IMR-90 (cell line): ENCODE data around the gene DTD1. TPM values are rescaled to one million over a fixed set of nuclear protein-coding genes. Genes with fewer than 3 reads are reported as not detected.

Source experiments
- ATAC-seq: fragments of 200-7000 bp; cut with Tn5 transposase; 2 replicates; pipeline ENCODE4 v1.9.1; 2020; ENCODE audit warnings: low read depth, mild to moderate bottlenecking, moderate library complexity
- BruUV-seq: library from RNA; stranded (reverse); fragments of 400-500 nt; replicated peaks from 2 replicates; lab custom pipeline; 2021; lab: Mats Ljungman, UMichigan
- CTCF ChIA-PET: fragments of 300-600 bp; formaldehyde crosslinking; extraction: SDS; loops from one replicate; lab custom pipeline; 2021; ENCODE audit warnings: antibody characterized with exemption; lab: Yijun Ruan, JAX
- POLR2A ChIA-PET: fragments of 300-600 bp; sonication (Branson Sonifier 250); formaldehyde crosslinking; loops from one replicate; lab custom pipeline; 2022; ENCODE audit warnings: antibody characterized with exemption; ENCODE audit not compliant: unreplicated experiment; lab: Charles Lee
- DNase-seq: peaks from one replicate; pipeline ENCODE4 v3.0.0; 2013
- H2AFZ ChIP-seq: replicated peaks from 2 replicates; pipeline ENCODE3; 2013; ENCODE audit warnings: low read length, mild to moderate bottlenecking; ENCODE audit not compliant: poor library complexity
- H2AK5ac ChIP-seq: 2 replicates; pipeline ENCODE4 v1.6.1; 2013; ENCODE audit warnings: low read depth, low read length, inconsistent platforms
- H2AK9ac ChIP-seq: replicated peaks from 2 replicates; pipeline ENCODE3; 2013; ENCODE audit warnings: mild to moderate bottlenecking, low read depth, low read length, moderate library complexity; ENCODE audit not compliant: poor library complexity
- H2BK120ac ChIP-seq: 2 replicates; pipeline ENCODE4 v1.6.1; 2013; ENCODE audit warnings: low read depth, low read length, inconsistent platforms
- H2BK15ac ChIP-seq: 3 replicates; pipeline ENCODE4 v1.6.1; 2013; ENCODE audit warnings: low read depth, low read length, inconsistent platforms
- H2BK20ac ChIP-seq: 2 replicates; pipeline ENCODE4 v1.6.1; 2013; ENCODE audit warnings: low read depth, mild to moderate bottlenecking, inconsistent platforms, low read length, moderate library complexity
- H2BK5ac ChIP-seq: 2 replicates; pipeline ENCODE4 v1.6.1; 2013; ENCODE audit warnings: mild to moderate bottlenecking, low read depth, low read length, inconsistent platforms; ENCODE audit not compliant: poor library complexity, severe bottlenecking
- H3K14ac ChIP-seq: replicated peaks from 2 replicates; pipeline ENCODE4 v1.6.1; 2013; ENCODE audit warnings: low read depth, low read length, inconsistent platforms
- H3K18ac ChIP-seq: 2 replicates; pipeline ENCODE4 v1.6.1; 2013; ENCODE audit warnings: low read depth, low read length, control low read depth
- H3K23ac ChIP-seq: 2 replicates; pipeline ENCODE4 v1.6.1; 2013; ENCODE audit warnings: low read depth, low read length, inconsistent platforms
- H3K27ac ChIP-seq: 2 replicates; pipeline ENCODE4 v1.5.1; 2013; ENCODE audit warnings: mild to moderate bottlenecking, control low read depth, low read length; ENCODE audit not compliant: insufficient read depth
- H3K27me3 ChIP-seq: 2 replicates; pipeline ENCODE4 v1.6.1; 2013; ENCODE audit warnings: low read length; ENCODE audit not compliant: control insufficient read depth, insufficient read depth
- H3K36me3 ChIP-seq: 2 replicates; pipeline ENCODE4 v1.6.1; 2013; ENCODE audit warnings: low read length, mixed read lengths; ENCODE audit not compliant: control insufficient read depth, insufficient read depth
- H3K4ac ChIP-seq: 2 replicates; pipeline ENCODE4 v1.6.1; 2013; ENCODE audit warnings: low read depth, low read length, inconsistent platforms
- H3K4me1 ChIP-seq: 2 replicates; pipeline ENCODE4 v1.6.1; 2013; ENCODE audit warnings: low read length, mixed read lengths; ENCODE audit not compliant: control insufficient read depth, insufficient read depth
- H3K4me2 ChIP-seq: 2 replicates; pipeline ENCODE4 v1.6.1; 2013; ENCODE audit warnings: low read depth, mild to moderate bottlenecking, control low read depth, low read length, moderate library complexity
- H3K4me3 ChIP-seq: 2 replicates; pipeline ENCODE4 v1.5.1; 2013; ENCODE audit warnings: low read depth, mild to moderate bottlenecking, control low read depth, low read length, moderate library complexity; ENCODE audit not compliant: insufficient read depth
- H3K56ac ChIP-seq: 2 replicates; pipeline ENCODE4 v1.6.1; 2013; ENCODE audit warnings: low read length, inconsistent platforms; ENCODE audit not compliant: insufficient read depth; ENCODE audit errors: extremely low read depth
- H3K79me1 ChIP-seq, 2 experiments: 2 replicates each; pipeline ENCODE4 v1.6.1; 2013; ENCODE audit warnings: low read length in 2 of 2, inconsistent platforms in 1 of 2, low read depth in 1 of 2
- H3K9ac ChIP-seq: 2 replicates; pipeline ENCODE4 v1.6.1; 2013; ENCODE audit warnings: low read depth, low read length, control low read depth
- H3K9me1 ChIP-seq: 2 replicates; pipeline ENCODE4 v1.6.1; 2013; ENCODE audit warnings: low read length, inconsistent platforms; ENCODE audit not compliant: insufficient read depth
- H3K9me3 ChIP-seq: 2 replicates; pipeline ENCODE4 v1.6.1; 2013; ENCODE audit warnings: low read length; ENCODE audit not compliant: control insufficient read depth, insufficient read depth
- H4K20me1 ChIP-seq: 2 replicates; pipeline ENCODE4 v1.6.1; 2013; ENCODE audit warnings: low read length, inconsistent platforms; ENCODE audit not compliant: insufficient read depth
- H4K5ac ChIP-seq: 2 replicates; pipeline ENCODE4 v1.6.1; 2013; ENCODE audit warnings: mild to moderate bottlenecking, low read depth, low read length, control low read depth
- H4K8ac ChIP-seq, 2 experiments: 2 replicates each; pipeline ENCODE4 v1.6.1; 2013; ENCODE audit warnings: low read depth in 2 of 2, low read length in 2 of 2, control low read depth in 1 of 2, inconsistent platforms in 1 of 2
- H4K91ac ChIP-seq: 2 replicates; pipeline ENCODE4 v1.6.1; 2013; ENCODE audit warnings: low read depth, low read length, inconsistent platforms; ENCODE audit not compliant: insufficient read depth
- BHLHE40 ChIP-seq: fragments of 150-350 bp; IDR thresholded peaks from 2 replicates; pipeline ENCODE4 v1.6.1; 2016; ENCODE audit warnings: mild to moderate bottlenecking, low read depth, low read length
- CHD1 ChIP-seq: IDR thresholded peaks from 2 replicates; pipeline ENCODE4 v1.6.1; 2012; ENCODE audit warnings: low read depth, low read length, improper control_type of control experiment
- FOS ChIP-seq: fragments of 150-350 bp; IDR thresholded peaks from 2 replicates; pipeline ENCODE4 v1.6.1; 2016; ENCODE audit warnings: low read depth, low read length
- MAFK ChIP-seq: IDR thresholded peaks from 2 replicates; pipeline ENCODE4 v1.6.1; 2012; ENCODE audit warnings: low read depth, low read length, improper control_type of control experiment
- MAZ ChIP-seq: IDR thresholded peaks from 2 replicates; pipeline ENCODE4 v1.6.1; 2012; ENCODE audit warnings: low read depth, mild to moderate bottlenecking, low read length, improper control_type of control experiment, moderate library complexity, borderline replicate concordance
- MXI1 ChIP-seq: IDR thresholded peaks from 2 replicates; pipeline ENCODE4 v1.6.1; 2012; ENCODE audit warnings: low read depth, mild to moderate bottlenecking, low read length, moderate library complexity, borderline replicate concordance
- NFE2L2 ChIP-seq: fragments of 150-350 bp; IDR thresholded peaks from 2 replicates; pipeline ENCODE4 v1.6.1; 2016; ENCODE audit warnings: low read depth, mild to moderate bottlenecking, low read length
- POLR2A ChIP-seq: IDR thresholded peaks from 2 replicates; pipeline ENCODE4 v1.6.1; 2012; ENCODE audit warnings: mild to moderate bottlenecking, low read depth, low read length
- RAD21 ChIP-seq: IDR thresholded peaks from 2 replicates; pipeline ENCODE4 v1.6.1; 2012; ENCODE audit warnings: low read length, improper control_type of control experiment
- RFX5 ChIP-seq: IDR thresholded peaks from 2 replicates; pipeline ENCODE4 v1.8.0; 2012; ENCODE audit warnings: low read depth, mild to moderate bottlenecking, low read length, moderate library complexity
- WGBS, 2 experiments: methylation state at CpG; one replicate each; pipeline versions ENCODE4 v1.1.5 to v1.1.7; 2013; ENCODE audit warnings: missing lambda C conversion rate in 2 of 2; ENCODE audit not compliant: insufficient read length in 1 of 2; ENCODE audit errors: extremely low coverage in 2 of 2; 5-methylcytosine and 5-hydroxymethylcytosine counted together
- dilution Hi-C: fragments of 300-500 bp; cut with HindIII; formaldehyde crosslinking; loops from one replicate; pipeline ENCODE4 v1.14.3; 2018; ENCODE audit warnings: low sequenced_read_pairs; ENCODE audit not compliant: unreplicated experiment
- in situ Hi-C: fragments of 300-500 bp; cut with MboI; formaldehyde crosslinking; loops from 3 replicates; pipeline ENCODE4 v1.14.3; 2019; ENCODE audit warnings: low sequenced_read_pairs, inconsistent platforms, mixed read lengths
- intact Hi-C: fragments of 100-400 bp; cut with micrococcal nuclease; formaldehyde crosslinking; loops from 2 replicates; pipeline ENCODE4 v1.10.0; 2022
- polyA plus RNA-seq, 3 experiments: library from polyadenylated mRNA; depleted of rRNA; stranded (reverse); fragments of >200 nt; gene quantifications; 2 replicates each; pipeline ENCODE4 v1.2.3, GENCODE V29; 2012; ENCODE audit warnings: low replicate concordance in 1 of 3
- total RNA-seq: library from RNA; depleted of rRNA; stranded (reverse); fragments of >200 nt; gene quantifications from 2 replicates; pipeline ENCODE4 v1.2.3, GENCODE V29; 2012
- TF ChIP-seq, protein P1 (sequence below): fragments of 150-350 bp; IDR thresholded peaks from 2 replicates; pipeline ENCODE4 v1.6.1; 2017; ENCODE audit warnings: mild to moderate bottlenecking, antibody characterized with exemption, low read length, low read depth
- TF ChIP-seq, protein P2 (sequence below): fragments of 150-350 bp; IDR thresholded peaks from 2 replicates; pipeline ENCODE4 v1.6.1; 2016; ENCODE audit warnings: low read depth, mild to moderate bottlenecking, low read length, moderate library complexity, borderline replicate concordance
- TF ChIP-seq, protein P3 (sequence below): conservative IDR thresholded peaks from 2 replicates; pipeline ENCODE4 v1.5.1; 2012; ENCODE audit warnings: mild to moderate bottlenecking, low read depth, low read length, improper control_type of control experiment

The DTD1 gene
- total and polyA plus RNA-seq, 2 of the 4 experiments (the other 2 are of a cell fraction): 73.1 to 101 TPM

DNA sequence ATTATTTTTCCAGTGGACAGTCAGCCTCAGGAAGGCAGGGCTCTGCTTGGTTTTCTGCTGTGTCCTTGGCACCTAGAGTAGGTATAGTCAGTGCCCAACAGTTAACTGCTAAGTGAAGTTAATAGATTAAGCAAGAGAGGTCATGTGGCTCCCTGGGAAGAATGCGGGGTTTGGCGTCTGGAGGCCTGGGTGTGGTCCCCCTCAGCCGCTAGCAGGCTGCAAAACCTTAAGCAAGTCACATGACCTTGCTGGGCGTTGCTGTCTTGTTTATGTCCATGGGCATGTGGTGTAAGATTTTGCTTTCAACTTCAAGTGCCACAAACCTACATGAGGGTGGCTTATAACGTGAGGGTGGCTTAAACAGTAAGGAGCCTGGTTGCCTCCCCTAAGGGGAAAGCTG lies 150.2 kb downstream of the DTD1 start:
- Histone ChIP-seq H3K14ac (no peak overlapping the region), H3K4ac (no peak overlapping the region), H3K79me1 (peaks cover 8 to 17% of the 10 kb centered on the region in 2 experiments; a peak in 2 of 4 replicates), H3K27me3 (no peaks in the 10 kb centered on the region), H3K23ac (no peak overlapping the region), H3K9me1 (peaks cover 5% of the 10 kb centered on the region), H3K4me1 (peaks cover 8% of the 10 kb centered on the region), H3K56ac (no peak overlapping the region), H3K4me2 (no peak overlapping the region), H4K5ac (no peak overlapping the region), H2BK20ac (no peak overlapping the region), H2AK9ac (no peak overlapping the region), H4K91ac (no peak overlapping the region), H3K9ac (no peak overlapping the region), H3K4me3 (no peak overlapping the region), H2BK120ac (no peak overlapping the region), H4K20me1 (no peaks in the 10 kb centered on the region), H2AFZ (no peak overlapping the region), H3K9me3 (no peaks in the 10 kb centered on the region), H3K18ac (no peak overlapping the region; the same call in 1 of the 2 replicates), H2BK15ac (no peak overlapping the region), H3K27ac (no peak overlapping the region), H4K8ac (no peak overlapping the region), H2AK5ac (no peak overlapping the region), H2BK5ac (no peak overlapping the region), H3K36me3 (no peaks in the 10 kb centered on the region; the same call in 1 of the 2 replicates)
- ChIA-PET CTCF (no interaction called here), POLR2A (no interaction called here)
- 60% methylated on average over 1 of the region's 5 CpGs; no CpG with 5 or more reads in 1 of the 2 experiments for WGBS, 2 experiments
- in situ Hi-C loops: no loop called here
- ATAC-seq (no peak), DNase-seq (no peak)
- intact Hi-C loops: no loop called here
- no peak for TF ChIP-seq CHD1
- TF ChIP-seq FOS: no peak
- no peak for TF ChIP-seq MAZ
- TF ChIP-seq POLR2A: no peak
- TF ChIP-seq, protein P1, sequence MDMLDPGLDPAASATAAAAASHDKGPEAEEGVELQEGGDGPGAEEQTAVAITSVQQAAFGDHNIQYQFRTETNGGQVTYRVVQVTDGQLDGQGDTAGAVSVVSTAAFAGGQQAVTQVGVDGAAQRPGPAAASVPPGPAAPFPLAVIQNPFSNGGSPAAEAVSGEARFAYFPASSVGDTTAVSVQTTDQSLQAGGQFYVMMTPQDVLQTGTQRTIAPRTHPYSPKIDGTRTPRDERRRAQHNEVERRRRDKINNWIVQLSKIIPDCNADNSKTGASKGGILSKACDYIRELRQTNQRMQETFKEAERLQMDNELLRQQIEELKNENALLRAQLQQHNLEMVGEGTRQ: no peak
- TF ChIP-seq RFX5: no peak
- TF ChIP-seq RAD21: no peak
- TF ChIP-seq, protein P2, sequence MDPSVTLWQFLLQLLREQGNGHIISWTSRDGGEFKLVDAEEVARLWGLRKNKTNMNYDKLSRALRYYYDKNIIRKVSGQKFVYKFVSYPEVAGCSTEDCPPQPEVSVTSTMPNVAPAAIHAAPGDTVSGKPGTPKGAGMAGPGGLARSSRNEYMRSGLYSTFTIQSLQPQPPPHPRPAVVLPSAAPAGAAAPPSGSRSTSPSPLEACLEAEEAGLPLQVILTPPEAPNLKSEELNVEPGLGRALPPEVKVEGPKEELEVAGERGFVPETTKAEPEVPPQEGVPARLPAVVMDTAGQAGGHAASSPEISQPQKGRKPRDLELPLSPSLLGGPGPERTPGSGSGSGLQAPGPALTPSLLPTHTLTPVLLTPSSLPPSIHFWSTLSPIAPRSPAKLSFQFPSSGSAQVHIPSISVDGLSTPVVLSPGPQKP: no peak
- no peak for TF ChIP-seq MAFK
- no peak for TF ChIP-seq NFE2L2
- no peak for TF ChIP-seq BHLHE40
- no peak for TF ChIP-seq MXI1
- TF ChIP-seq, protein P3, sequence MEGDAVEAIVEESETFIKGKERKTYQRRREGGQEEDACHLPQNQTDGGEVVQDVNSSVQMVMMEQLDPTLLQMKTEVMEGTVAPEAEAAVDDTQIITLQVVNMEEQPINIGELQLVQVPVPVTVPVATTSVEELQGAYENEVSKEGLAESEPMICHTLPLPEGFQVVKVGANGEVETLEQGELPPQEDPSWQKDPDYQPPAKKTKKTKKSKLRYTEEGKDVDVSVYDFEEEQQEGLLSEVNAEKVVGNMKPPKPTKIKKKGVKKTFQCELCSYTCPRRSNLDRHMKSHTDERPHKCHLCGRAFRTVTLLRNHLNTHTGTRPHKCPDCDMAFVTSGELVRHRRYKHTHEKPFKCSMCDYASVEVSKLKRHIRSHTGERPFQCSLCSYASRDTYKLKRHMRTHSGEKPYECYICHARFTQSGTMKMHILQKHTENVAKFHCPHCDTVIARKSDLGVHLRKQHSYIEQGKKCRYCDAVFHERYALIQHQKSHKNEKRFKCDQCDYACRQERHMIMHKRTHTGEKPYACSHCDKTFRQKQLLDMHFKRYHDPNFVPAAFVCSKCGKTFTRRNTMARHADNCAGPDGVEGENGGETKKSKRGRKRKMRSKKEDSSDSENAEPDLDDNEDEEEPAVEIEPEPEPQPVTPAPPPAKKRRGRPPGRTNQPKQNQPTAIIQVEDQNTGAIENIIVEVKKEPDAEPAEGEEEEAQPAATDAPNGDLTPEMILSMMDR: no peak
- no TSS peak for BruUV-seq
- dilution Hi-C loops: no loop called here
